NCI-H510A treated with DMSO at 0.1 percent for 48 hours (cell line): ENCODE measurements around the gene TNNI3.

Experiments
- DNase-seq: peaks from one replicate; lab custom pipeline; 2025; lab: John Stamatoyannopoulos, UW

The TNNI3 gene

DNA sequence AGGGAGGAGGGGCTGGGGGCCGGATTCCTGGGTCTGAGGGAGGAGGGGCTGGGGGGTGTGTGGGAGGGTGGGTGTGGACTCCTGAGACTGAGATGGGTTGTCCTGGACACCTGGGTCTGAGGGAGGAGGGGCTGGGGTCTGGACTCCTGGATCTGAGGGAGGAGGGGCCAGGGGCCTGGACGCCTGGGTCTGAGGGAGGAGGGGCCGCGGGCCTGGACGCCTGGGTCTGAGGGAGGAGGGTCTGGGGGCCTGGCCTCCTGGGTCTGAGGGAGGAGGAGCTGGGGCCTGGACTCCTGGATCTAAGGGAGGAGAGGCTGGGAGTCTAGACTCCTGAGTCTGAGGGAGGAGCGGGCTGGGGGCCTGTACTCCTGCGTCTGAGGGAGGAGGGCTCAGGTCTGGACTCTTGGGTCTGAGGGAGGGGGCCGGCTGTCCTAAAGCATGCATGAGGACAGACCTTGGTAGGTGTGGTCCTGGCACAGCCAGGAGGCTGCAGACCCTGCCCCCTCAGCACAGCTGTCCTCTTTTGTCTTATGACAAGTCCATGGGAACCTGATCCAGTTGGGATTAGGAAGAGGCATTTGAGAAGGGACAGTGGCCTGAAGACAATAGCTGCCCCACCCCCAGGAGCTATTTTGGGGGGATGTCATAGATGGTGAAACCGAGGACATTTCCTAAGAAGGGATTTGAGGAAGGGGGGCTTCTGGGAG, 9.8 kb downstream of the TNNI3 start:
- DNase-seq = peak; percentile 23

DNA sequence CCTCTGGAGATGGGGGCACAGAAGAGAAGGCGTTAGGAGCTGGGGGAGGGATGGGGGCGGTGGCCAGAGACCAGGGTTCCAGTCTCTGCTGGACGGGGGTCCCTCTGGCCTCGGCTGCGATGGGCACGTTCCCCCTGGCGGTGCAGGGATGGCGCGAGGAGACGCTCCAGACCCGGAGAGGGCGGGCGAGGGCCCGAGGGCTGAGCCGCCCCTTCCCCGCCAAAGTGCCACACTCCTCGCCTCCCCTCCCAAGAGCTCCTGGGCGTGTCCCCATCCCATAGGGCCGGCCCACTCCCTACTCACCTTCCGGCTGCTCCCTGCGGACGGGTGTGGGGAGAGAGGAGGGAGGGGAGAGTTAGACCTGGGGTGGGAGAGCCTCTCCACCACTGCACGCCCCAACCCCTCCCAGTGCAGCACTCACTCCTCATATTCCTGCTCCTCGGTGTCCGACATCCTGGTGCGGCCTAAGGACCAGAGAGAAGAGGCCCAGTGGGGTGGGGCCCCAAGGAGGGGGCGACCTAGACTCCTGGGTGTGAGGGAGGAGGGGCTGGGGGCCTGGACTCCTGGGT, 10.7 kb downstream of the TNNI3 start:
- peak; percentile 85 for DNase-seq

DNA sequence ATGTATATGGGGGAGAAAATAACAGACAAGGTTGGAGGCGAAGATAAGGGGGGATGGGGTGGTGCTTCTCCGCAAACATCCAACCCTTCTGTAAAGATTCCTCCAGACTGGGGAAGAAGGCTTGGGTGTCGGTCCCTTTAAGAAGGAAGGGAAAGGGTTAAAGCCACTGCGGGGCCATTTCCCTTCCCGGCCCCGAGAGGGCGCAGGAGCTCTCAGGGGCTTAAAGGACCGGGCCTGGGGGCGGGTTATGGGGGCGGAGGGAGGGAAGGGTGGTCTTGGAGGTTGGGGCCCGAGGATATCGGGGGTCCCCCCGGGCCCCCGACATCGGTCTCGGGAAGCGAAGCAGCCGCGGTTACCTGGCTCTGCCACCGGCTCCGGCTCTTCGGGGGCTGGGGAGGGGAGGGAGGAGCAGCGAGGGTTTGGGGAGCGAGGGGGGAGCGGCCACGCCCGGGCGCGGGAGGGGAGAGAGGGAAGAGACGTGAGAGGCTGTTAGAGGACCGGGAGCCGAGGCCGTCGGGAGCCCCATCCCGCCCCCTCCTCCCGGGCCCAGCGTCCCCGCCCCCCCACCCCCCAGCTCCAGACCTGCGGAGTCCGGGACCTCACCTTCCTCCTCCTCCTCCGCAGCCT, 11.3 kb downstream of the TNNI3 start:
- peak; percentile 50 for DNase-seq

GRCh38 chr19:55145232-55145631, 12.3 kb downstream of the TNNI3 start:
- no peak for DNase-seq

DNA sequence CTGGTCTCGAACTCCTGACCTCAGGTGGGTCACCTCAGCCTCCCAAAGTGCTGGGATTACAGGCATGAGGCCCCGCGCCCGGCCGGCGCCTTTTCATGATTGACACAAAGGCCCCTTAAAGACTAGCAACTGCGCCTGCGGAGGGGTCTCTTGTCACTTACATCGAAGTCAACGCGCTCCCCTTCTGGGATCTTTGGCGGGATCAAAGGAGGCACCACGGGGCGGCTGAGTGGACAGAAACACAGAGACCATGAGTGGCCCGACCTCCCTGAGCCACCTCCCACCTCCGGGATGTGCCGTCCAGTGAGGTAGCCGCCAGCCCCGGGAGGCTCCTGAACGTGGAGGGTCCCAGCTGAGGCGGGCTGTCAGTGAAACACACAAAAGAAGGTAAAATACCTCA, 15.8 kb downstream of the TNNI3 start:
- DNase-seq = no peak

DNA sequence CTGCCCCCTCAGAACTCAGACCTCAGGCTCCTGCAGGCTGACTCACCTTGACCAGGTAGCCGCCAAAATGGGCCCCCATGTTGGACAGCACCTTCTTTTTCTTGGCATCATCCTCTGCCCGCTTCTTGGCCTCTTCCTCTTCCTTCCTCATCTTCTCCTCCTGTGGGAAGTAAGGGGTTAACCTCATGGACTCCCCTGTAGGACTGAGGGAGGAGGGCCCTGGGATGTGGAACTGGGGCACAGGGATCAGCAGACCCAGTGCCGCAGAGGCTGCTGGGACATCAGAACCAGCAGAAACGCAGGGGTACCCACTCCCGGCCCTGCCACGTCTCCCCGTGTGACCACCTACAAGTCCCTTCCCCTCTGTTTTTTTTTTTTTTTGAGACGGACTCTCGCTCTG, 19.6 kb downstream of the TNNI3 start:
- DNase-seq = no peak

DNA sequence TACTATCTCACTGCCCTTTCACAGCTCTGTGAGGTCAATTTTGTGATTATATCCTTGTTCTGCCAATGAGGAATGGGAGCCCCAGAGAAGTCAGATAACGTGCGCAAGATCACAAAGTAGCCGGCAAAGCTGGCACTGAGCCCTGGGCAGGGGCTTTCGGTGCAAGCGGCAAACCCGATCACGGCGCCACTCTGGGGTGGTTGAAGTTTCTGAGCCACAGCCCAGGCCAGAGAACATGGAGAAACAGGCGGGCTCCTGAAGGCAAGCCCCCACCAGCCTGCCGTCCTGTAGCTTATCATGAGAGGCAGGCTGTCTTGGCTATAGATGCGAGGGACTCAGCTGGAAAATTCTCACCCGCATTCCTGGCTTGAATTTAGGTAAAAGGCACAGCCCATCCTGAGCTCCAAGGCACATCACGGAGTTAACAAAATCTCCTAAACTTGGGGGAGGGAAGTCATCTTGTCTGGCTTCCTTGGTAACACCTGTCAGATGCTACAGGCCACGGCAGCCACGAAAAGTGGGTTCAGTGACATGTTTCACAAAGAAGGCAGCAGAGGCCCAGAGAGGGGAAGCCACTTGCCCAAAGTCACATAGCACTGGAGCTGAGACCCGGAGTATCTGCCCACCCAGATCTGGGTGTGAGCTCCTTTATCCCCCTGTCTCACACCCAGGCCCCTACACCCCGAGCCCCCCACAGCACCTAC, 21.0 kb downstream of the TNNI3 start:
- DNase-seq = no peak

DNA sequence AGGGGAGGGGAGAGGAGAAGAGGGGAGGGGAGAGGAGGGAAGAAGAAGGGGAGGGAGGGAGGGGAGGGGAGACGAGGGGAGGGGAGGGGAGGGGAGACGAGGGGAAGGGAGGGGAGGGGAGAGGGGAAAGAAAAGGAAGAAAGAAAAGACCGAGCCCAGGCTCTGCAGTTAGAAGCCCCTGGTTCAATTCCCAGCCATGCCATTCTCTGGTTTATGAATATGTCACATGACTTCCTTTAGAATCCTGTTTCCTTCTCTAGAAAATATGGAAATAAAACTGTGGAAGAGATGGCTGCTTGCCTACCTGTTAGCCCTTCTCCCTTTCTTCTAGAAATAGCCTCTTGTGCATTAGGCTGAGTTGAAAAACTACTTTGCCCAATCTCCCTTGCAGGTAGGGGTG, 22.8 kb downstream of the TNNI3 start:
- DNase-seq = no peak

DNA sequence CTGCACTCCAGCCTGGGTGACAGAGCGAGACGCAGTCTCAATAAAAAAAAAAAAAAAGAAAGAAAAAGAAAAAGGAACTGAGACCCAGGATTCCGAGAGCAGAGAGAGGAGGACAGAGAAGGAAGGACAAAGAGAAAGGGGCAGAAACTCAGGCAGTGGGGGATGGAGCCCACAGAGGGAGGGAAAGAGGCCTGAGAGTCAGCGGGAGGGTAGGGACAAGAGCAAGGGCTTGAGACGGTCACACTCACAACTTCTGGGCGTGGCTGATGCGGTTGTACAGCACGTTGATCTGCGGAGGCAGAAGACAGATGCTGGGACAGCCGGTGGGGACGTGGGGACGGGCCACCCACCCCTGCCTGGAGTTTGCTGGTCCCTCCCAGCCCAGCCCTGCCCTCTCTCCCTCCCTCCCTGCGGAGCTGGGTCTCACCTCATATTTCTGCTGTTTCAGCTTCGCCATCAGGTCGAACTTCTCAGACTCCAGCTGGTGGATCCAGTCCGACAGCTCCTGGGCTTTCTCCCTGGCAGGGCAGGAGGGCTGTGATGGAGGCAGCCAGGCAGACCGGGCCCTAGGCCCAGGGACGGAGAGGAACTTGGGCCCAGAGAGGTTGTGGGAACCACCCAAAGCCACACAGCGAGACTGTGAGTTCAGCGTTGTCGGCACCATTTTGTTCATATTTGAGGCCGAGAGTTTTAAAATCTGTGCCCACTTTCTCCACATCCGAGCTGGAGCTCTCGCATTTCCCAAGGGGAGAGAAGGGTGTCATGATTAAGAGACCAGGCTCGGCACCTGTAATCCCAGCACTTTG, 23.7 kb downstream of the TNNI3 start:
- DNase-seq = no peak

DNA sequence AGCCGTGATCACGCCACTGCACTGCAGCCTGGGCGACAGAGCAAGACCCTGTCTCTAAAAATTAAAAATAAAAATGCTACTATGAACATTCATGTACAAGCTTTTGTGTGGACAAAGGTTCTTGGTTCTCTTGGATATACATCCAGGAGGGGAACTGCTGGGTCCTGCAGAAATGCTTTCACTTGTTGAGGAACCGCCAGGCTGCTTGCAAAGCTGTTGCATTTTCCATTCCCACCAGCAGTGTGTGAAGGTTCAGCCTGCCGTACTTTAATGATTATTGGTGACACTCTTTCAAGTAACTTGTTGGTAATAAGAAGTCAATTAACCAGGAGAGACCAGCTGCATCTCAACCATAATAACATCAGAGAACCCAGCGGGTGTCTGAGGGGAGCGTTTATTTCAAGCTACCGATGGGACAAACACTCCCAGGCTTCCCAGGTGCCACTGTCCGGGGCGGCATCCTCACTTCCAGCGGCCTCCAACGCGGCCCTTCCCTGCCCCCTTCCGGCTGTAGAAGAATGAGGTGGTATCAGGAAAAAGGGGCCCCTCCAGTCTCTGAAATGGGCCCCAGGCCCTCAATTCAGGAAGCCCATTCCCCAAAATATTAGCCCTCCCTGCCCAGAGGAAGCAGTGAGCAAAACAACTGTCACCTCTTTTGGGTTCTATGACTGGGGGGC, 24.9 kb downstream of the TNNI3 start:
- no peak for DNase-seq

- no peak for DNase-seq
These were observed 26.1 kb downstream of the TNNI3 start for GRCh38 chr19:55131421-55131820.

DNA sequence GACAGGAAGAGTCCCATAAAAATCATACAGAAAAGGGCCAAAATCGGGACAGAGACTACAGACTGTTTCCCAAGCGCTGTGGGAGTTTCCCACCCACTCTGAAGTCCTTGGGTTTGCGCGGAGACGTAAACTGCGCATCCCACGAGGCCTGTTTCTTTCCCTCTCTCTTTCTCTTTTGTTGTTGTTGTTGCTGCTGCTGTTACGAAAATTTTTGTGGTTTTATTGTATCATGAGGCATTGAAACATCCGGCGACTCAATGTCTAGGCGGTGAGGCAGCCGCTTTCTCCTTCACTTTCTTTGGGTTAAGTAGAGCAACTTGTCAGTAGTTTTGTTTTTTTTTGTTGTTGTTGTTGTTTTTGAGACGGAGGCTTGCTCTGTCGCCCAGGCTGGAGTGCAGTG, 38.5 kb downstream of the TNNI3 start:
- DNase-seq = no peak

GRCh38 chr19:55118401-55118991, 39.0 kb downstream of the TNNI3 start:
- no peak for DNase-seq

DNA sequence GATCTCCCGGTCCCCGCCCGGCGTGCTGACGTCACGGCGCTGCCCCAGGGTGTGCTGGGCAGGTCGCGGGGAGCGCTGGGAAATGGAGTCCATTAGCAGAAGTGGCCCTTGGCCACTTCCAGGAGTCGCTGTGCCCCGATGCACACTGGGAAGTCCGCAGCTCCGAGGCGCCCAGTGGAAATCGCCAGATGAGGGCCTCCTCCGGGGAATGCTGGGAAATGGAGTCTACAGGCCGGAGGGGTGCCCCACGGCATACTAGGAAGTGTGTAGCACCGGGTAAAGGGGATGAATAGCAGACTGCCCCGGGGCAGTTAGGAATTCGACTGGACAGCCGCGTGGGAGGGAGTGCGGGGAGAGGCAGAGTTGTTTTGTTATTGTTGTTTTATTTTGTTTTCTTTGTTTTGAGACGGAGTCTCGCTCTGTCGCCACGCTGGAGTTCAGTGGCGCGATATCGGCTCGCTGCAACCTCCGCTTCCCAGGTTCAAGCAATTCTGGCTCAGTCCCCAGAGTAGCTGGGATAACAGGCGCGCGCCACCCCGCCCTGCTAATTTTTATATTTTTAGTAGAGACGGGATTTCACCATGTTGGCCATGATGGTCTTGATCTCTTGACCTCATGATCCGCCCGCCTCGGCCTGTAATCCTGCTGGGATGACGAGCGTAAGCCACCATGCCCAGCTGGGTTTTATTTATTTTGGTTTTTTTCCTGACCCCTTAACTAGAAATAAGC, 39.7 kb downstream of the TNNI3 start:
- DNase-seq = peak; percentile 95

- no peak for DNase-seq
These were observed 40.5 kb downstream of the TNNI3 start, which contains the start of gene PPP1R12C for GRCh38 chr19:55116859-55117662. Gene PPP1R12C, minus strand, starts transcription at chr19:55117637. Its CDS starts 94 bp downstream, at chr19:55117543.

- DNase-seq = peak; percentile 27
These were observed 41.2 kb downstream of the TNNI3 start for GRCh38 chr19:55116232-55116858.

DNA sequence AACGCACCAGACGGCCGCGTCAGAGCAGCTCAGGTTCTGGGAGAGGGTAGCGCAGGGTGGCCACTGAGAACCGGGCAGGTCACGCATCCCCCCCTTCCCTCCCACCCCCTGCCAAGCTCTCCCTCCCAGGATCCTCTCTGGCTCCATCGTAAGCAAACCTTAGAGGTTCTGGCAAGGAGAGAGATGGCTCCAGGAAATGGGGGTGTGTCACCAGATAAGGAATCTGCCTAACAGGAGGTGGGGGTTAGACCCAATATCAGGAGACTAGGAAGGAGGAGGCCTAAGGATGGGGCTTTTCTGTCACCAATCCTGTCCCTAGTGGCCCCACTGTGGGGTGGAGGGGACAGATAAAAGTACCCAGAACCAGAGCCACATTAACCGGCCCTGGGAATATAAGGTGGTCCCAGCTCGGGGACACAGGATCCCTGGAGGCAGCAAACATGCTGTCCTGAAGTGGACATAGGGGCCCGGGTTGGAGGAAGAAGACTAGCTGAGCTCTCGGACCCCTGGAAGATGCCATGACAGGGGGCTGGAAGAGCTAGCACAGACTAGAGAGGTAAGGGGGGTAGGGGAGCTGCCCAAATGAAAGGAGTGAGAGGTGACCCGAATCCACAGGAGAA, 42.0 kb downstream of the TNNI3 start:
- no peak for DNase-seq

- no peak for DNase-seq
These were observed 42.9 kb downstream of the TNNI3 start for GRCh38 chr19:55114566-55115145.
